ENCODE measurements around the gene ZCCHC8.
"Not testable (repeated sequence)": the region's sequence is repeated elsewhere in the genome, so short reads cannot be mapped to it uniquely, and the experiment has no call there.

Gene ZCCHC8

GRCh38 chr12:122471324-122472226 lies 29.2 kb downstream of the ZCCHC8 start:
- DNase-seq (ENCODE audit: low read depth) = no peak

GRCh38 chr12:122470576-122470975 lies 30.2 kb downstream of the ZCCHC8 start:
- DNase-seq (ENCODE audit: low read depth) = not testable (repeated sequence)

GRCh38 chr12:122469856-122470255 lies 30.9 kb downstream of the ZCCHC8 start:
- DNase-seq (ENCODE audit: low read depth) = not testable (repeated sequence)

GRCh38 chr12:122467983-122468382 lies 32.7 kb downstream of the ZCCHC8 start:
- DNase-seq (ENCODE audit: low read depth) = no peak

GRCh38 chr12:122464317-122465042 lies 36.3 kb downstream of the ZCCHC8 start:
- not testable (repeated sequence) for DNase-seq (ENCODE audit: low read depth)

- no peak for DNase-seq (ENCODE audit: low read depth)
Measured at GRCh38 chr12:122460641-122461040, 40.1 kb downstream of the ZCCHC8 start.

- no peak for DNase-seq (ENCODE audit: low read depth)
Measured at GRCh38 chr12:122460061-122460460, 40.7 kb downstream of the ZCCHC8 start.

GRCh38 chr12:122459211-122459610 lies 41.5 kb downstream of the ZCCHC8 start:
- DNase-seq (ENCODE audit: low read depth) = no peak

- DNase-seq (ENCODE audit: low read depth) = no peak
Measured at GRCh38 chr12:122458105-122459035, 42.4 kb downstream of the ZCCHC8 start.

- no peak for DNase-seq (ENCODE audit: low read depth)
Measured at GRCh38 chr12:122457627-122458026, 43.1 kb downstream of the ZCCHC8 start.

- no peak for DNase-seq (ENCODE audit: low read depth)
Measured at GRCh38 chr12:122454739-122455138, 46.0 kb downstream of the ZCCHC8 start.

- no peak for DNase-seq (ENCODE audit: low read depth)
Measured at GRCh38 chr12:122454250-122454721, 46.4 kb downstream of the ZCCHC8 start.

GRCh38 chr12:122452701-122453285 lies 47.9 kb downstream of the ZCCHC8 start:
- no peak for DNase-seq (ENCODE audit: low read depth)

GRCh38 chr12:122449317-122449716 lies 51.4 kb downstream of the ZCCHC8 start:
- no peak for DNase-seq (ENCODE audit: low read depth)

- DNase-seq (ENCODE audit: low read depth) = not testable (repeated sequence)
Measured at GRCh38 chr12:122447825-122448224, 52.9 kb downstream of the ZCCHC8 start.

- DNase-seq (ENCODE audit: low read depth) = not testable (repeated sequence)
Measured at GRCh38 chr12:122446390-122446789, 54.3 kb downstream of the ZCCHC8 start.

- not testable (repeated sequence) for DNase-seq (ENCODE audit: low read depth)
Measured at GRCh38 chr12:122444071-122444470, 56.7 kb downstream of the ZCCHC8 start.

- DNase-seq (ENCODE audit: low read depth) = not testable (repeated sequence)
Measured at GRCh38 chr12:122438822-122439221, 61.9 kb downstream of the ZCCHC8 start.

- no peak for DNase-seq (ENCODE audit: low read depth)
Measured at GRCh38 chr12:122437656-122438121, 63.0 kb downstream of the ZCCHC8 start.

- DNase-seq (ENCODE audit: low read depth) = no peak
Measured at GRCh38 chr12:122435186-122435585, 65.5 kb downstream of the ZCCHC8 start.

GRCh38 chr12:122429043-122429442 lies 71.7 kb downstream of the ZCCHC8 start:
- DNase-seq (ENCODE audit: low read depth) = not testable (repeated sequence)

Data from stimulated activated CD4-positive, alpha-beta T cell treated with anti-CD3 and anti-CD28 coated beads, Interleukin-2, amount 100 ng/mL, for 4 hours (primary cell).